ENCODE measurements around the gene OR6J1. TPM values are rescaled to one million over a fixed set of nuclear protein-coding genes. Genes with fewer than 3 reads are reported as not detected.

The OR6J1 gene
- total and polyA plus RNA-seq, 2 of the 13 experiments (the other 11 are each of a cell fraction or from before 2014, with no cell fraction given) = not detected

DNA sequence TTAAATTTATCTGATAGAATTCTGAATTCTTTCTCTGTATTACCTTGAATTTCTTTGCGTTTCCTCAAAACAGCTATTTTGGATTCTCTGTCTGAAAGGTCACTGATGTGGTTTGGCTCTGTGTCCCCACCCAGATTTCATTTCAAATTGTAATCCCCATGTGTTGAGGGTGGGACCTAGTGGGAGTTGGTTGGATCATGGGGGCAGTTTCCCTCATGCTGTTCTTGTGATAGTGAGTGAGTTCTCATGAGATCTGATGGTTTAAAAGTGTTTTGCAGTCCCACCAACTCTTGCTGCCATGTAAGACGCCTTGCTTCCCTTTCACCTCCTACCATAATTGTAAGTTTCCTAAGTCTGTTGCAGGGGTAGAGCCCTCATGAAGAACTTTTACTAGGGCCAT, 34.1 kb upstream of the OR6J1 start:
- H3K4me2 ChIP-seq (ENCODE audit: low read depth, low read length) = no peak overlapping the region
- in situ Hi-C loops (cut with HindIII; ENCODE audit: extremely low pct_ligation_motif_present, low pct_unique_long_range_greater_than_20kb) (no loop called here), intact Hi-C loops (cut with micrococcal nuclease; ENCODE audit: unreplicated experiment) (no loop called here)
- BruUV-seq (replicated peaks) = no TSS peak
- H3K79me2 ChIP-seq (ENCODE audit: insufficient read depth, low read length) = no peaks in the 10 kb centered on the region
- peaks cover 0 to 18% of the 10 kb centered on the region in 2 experiments; a peak in 2 of 5 replicates for H3K27me3 ChIP-seq (ENCODE audit: control insufficient read depth in 1 of 2, insufficient read depth in 2 of 2, low read length in 2 of 2)
- H3K9ac ChIP-seq (ENCODE audit: insufficient read depth, low read depth, low read length) = no peak overlapping the region
- no peak overlapping the region for H3K27ac ChIP-seq (ENCODE audit: extremely low read length, insufficient read depth, low read length)
- H4K20me1 ChIP-seq (ENCODE audit: insufficient read depth, low read length) = no peaks in the 10 kb centered on the region
- FAIRE-seq = no peak
- ChIA-PET POLR2A (no interaction called here), CTCF (ENCODE audit: low intra/inter-chr PET ratio, low total read pairs) (no interaction called here)
- peaks cover 14% of the 10 kb centered on the region for H3K4me1 ChIP-seq (ENCODE audit: insufficient read depth, low read length)
- no peaks in the 10 kb centered on the region for H3K9me3 ChIP-seq (ENCODE audit: low read length)
- 44% methylated on average over 2 of the region's 2 CpGs for WGBS (ENCODE audit: low lambda C conversion rate)
- ATAC-seq = no peak
- H3K4me3 ChIP-seq (replicated peaks in 1 of 3; ENCODE audit: insufficient read depth in 1 of 3, low read depth in 2 of 3, low read length in 3 of 3) = no peak overlapping the region
- H3K36me3 ChIP-seq (replicated peaks in 1 of 2; ENCODE audit: control insufficient read depth in 1 of 2, insufficient read depth in 2 of 2, low read length in 2 of 2) = no peaks in the 10 kb centered on the region
- no peak overlapping the region for H2AFZ ChIP-seq (ENCODE audit: low read length)
- DNase-seq (ENCODE audit: low spot score) = no peak
- no peak for TF ChIP-seq MED13 (CRISPR knock-in tag; IDR thresholded peaks at IDR 0.05)
- TF ChIP-seq ZNF605 (CRISPR knock-in tag; IDR thresholded peaks at IDR 0.05) = no peak
- TF ChIP-seq ZNF136 (CRISPR knock-in tag; IDR thresholded peaks at IDR 0.05; ENCODE audit: low read depth) = no peak
- TF ChIP-seq NAIF1 (CRISPR knock-in tag; IDR thresholded peaks at IDR 0.05; ENCODE audit: borderline replicate concordance) = no peak
- no peak for TF ChIP-seq NCOR1 (IDR thresholded peaks at IDR 0.05; ENCODE audit: borderline replicate concordance, low read length)
- no peak for TF ChIP-seq ZNF282 (IDR thresholded peaks at IDR 0.05; ENCODE audit: partially characterized antibody)
- TF ChIP-seq ELF4 (CRISPR knock-in tag; IDR thresholded peaks at IDR 0.05; ENCODE audit: borderline replicate concordance) = no peak
- TF ChIP-seq, protein P1, sequence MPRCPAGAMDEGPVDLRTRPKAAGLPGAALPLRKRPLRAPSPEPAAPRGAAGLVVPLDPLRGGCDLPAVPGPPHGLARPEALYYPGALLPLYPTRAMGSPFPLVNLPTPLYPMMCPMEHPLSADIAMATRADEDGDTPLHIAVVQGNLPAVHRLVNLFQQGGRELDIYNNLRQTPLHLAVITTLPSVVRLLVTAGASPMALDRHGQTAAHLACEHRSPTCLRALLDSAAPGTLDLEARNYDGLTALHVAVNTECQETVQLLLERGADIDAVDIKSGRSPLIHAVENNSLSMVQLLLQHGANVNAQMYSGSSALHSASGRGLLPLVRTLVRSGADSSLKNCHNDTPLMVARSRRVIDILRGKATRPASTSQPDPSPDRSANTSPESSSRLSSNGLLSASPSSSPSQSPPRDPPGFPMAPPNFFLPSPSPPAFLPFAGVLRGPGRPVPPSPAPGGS (CRISPR knock-in tag; IDR thresholded peaks at IDR 0.05) = no peak
- no peak for TF ChIP-seq RCOR2 (CRISPR knock-in tag; IDR thresholded peaks at IDR 0.05)
- no peak for TF ChIP-seq ZNF776 (CRISPR knock-in tag; IDR thresholded peaks at IDR 0.05)
- TF ChIP-seq, protein P2, sequence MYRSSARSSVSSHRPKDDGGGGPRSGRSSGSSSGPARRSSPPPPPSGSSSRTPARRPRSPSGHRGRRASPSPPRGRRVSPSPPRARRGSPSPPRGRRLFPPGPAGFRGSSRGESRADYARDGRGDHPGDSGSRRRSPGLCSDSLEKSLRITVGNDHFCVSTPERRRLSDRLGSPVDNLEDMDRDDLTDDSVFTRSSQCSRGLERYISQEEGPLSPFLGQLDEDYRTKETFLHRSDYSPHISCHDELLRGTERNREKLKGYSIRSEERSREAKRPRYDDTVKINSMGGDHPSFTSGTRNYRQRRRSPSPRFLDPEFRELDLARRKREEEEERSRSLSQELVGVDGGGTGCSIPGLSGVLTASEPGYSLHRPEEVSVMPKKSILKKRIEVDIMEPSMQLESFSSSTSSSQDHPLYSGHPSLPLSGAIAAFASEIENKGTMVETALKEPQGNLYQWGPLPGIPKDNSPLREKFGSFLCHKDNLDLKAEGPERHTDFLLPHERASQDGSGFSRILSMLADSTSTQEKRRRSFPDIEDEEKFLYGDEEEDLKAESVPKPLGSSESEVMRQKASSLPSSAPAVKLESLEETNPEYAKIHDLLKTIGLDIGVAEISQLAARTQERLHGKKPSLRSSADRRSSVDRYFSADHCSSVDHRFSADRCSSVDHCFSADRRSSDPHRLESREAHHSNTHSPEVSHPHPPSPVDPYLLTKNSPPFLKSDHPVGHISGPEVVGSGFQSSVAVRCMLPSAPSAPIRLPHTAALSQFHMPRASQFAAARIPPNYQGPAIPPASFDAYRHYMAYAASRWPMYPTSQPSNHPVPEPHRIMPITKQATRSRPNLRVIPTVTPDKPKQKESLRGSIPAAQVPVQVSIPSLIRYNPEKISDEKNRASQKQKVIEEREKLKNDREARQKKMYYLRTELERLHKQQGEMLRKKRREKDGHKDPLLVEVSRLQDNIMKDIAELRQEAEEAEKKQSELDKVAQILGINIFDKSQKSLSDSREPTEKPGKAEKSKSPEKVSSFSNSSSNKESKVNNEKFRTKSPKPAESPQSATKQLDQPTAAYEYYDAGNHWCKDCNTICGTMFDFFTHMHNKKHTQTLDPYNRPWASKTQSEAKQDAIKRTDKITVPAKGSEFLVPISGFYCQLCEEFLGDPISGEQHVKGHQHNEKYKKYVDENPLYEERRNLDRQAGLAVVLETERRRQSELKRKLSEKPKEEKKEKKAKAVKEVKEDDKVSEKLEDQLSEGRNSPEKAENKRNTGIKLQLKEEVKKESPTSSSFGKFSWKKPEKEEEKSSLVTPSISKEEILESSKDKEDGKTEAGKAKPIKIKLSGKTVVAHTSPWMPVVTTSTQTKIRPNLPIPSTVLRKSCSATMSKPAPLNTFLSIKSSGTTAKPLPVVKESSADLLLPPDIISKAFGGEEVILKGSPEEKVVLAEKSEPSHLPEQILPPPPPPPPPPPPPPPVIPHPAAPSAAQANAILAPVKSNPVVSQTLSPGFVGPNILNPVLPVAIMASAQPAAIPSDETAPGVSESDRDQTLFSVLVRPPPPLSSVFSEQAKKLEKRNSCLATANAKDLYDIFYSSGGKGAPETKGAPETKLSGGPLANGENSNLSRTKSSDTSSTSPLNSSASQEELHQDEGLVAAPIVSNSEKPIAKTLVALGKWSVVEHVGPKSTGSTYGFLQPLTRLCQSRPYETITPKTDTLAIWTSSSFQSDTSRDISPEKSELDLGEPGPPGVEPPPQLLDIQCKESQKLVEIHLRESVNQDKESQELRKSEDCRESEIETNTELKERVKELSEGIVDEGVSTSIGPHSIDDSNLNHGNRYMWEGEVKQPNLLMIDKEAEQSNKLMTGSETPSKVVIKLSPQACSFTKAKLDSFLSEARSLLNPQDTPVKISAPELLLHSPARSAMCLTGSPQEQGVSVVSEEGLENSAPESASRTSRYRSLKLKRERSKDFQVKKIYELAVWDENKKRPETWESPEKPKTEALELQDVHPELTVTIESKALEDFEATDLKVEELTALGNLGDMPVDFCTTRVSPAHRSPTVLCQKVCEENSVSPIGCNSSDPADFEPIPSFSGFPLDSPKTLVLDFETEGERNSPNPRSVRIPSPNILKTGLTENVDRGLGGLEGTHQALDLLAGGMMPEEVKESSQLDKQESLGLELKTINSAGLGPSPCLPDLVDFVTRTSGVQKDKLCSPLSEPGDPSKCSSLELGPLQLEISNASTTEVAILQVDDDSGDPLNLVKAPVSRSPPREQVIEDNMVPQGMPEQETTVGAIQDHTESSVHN (CRISPR knock-in tag; IDR thresholded peaks at IDR 0.05) = no peak
- no peak for TF ChIP-seq SAP130 (CRISPR knock-in tag; IDR thresholded peaks at IDR 0.05; ENCODE audit: low read depth)
- no peak for TF ChIP-seq ZNF446 (CRISPR knock-in tag; IDR thresholded peaks at IDR 0.05)
- no peak for TF ChIP-seq XBP1 (CRISPR knock-in tag; IDR thresholded peaks at IDR 0.05)
